Epidermal melanocyte (primary cell): Measurements from ENCODE around the gene HOXC11.

Experiments used
- DNase-seq: peaks from one replicate; pipeline ENCODE4 v3.0.0; 2011; ENCODE audit warnings: low spot score; ENCODE audit not compliant: insufficient read length

The HOXC11 gene

DNA sequence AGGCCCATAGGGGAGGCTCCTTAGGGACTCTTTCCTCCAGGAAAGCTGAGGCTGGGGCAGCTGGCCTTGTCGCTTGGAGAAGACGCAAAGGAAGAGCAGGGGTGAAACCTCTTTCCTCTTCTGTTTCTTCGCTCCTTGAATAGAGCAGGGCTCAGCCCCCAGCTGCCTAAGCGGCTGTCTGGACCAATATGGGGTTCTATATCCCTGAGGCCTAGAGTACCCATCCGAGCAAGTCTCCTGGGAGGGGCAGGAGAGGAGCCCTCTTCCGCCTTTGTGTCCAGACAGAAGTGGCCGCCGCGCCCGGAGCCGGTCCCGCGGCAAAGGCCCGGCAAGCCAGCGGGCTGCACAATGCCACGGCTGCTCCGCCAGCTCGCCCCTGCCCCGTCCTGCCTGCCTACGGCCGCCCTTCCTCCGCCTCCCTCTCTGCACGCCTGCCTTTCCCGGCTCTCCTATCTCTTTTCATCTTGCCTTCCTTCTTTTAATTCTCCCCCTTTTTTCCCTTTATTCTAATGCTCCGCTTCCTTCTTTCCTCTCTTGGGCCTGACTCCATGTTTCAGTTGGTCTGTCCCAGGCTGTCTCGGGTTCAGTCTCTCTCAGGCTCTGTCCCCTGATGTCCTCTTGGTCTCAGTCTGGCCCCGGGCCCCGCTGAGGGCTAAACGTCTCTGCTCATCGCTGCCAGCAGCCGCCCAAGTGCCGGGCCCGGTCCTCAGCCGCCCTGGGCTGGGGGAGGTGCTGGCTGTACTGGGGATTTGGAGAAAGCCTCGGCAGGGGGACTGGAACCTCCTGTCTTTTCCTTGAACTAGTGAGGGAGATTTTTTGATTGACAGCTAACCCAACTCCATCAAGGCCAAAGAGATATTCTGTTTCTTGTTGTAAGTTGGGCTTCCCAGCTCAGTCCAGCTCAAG is 24.5 kb downstream of the HOXC11 start:
- DNase-seq, result no peak

DNA sequence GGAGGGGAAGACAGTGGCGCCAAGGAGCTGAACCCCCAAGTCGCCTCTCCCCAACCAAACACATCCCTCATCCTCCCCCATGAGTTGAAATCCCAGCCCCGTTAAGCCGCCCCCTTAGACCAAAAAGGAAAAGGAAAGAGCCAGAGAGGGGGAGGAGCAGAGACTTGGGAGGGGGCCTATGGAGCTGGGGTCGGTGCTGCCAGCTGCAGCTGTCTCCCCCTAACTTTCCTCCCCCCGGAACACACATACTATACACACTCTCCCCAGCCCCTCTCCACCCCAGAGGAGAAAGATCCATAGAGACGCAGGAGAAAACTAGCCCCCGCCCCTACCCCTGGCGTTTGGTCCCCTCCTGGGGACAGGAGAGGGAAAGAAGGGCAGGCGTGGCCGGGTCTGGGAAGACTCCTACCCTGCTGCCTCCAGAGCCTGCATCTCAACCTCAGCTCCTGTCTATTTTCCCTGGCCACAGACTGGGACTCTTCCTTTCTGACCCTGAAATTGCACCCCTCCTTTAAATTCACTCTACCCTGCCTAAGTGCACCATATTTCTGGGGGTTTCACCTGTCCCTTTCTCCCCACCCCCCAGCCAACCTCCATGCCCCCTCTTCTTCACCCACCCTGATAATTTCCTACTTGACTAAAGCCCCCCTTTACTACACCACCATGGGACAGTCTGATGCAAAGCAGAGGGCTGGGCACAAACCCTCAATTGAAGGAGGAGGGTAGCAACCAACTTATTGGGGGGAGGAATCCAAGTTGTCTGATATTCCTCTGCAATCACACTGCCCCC is 25.4 kb downstream of the HOXC11 start:
- DNase-seq, result no peak

- no peak for DNase-seq
These were observed 25.9 kb downstream of the HOXC11 start for GRCh38 chr12:53998900-53999236.

GRCh38 chr12:53999559-54000115 is 26.7 kb downstream of the HOXC11 start:
- peak; percentile 87 for DNase-seq

GRCh38 chr12:54000116-54001114 is 27.5 kb downstream of the HOXC11 start, which contains the start of gene HOXC9:
Gene HOXC9, plus strand, starts transcription at chr12:54000161. Its CDS starts 28 bp downstream, at chr12:54000189.
- no peak for DNase-seq

DNA sequence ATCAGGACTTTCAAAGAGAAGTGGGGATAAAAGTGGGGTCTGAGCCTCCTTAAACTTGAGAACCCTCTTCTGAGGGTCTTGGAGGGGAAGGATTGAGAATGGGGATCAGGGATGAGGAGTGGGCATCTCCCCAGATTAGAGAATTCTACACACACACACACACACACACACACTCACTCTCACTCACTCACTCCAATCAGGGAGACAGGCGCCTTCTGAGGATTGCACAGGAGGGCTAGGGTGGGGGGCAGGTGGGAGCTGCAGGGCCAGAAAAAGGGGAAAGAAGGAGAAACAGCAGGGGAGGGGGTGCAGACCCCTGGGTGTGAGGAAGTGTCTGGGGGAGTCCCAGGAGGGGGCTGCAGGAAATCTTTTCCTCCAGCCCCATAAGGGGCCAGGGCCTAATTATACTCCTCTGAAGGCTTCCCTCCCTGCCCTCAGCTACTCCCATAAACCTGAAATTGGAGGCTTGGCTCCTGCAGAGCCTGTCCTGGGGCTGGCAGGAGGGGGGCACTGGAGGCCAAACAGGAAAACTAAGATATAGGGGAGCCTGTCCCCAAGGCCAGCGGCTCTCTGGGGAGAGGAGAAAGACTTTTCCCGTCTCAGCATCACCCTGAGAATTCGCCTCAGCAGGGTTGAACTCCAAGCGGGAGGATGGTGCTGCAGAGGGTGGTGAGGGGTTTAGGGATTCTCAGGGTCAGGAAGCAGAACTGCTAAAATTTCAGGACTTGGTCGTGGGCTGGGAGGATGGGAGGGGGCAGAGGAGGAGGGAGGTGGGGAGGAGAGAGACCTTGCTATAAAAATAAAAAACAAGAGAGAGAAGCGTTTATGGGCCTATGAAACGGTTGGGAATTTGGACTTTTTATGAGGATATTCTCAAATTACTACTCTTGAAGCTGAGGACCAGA is 28.6 kb downstream of the HOXC11 start:
- DNase-seq, result no peak

DNA sequence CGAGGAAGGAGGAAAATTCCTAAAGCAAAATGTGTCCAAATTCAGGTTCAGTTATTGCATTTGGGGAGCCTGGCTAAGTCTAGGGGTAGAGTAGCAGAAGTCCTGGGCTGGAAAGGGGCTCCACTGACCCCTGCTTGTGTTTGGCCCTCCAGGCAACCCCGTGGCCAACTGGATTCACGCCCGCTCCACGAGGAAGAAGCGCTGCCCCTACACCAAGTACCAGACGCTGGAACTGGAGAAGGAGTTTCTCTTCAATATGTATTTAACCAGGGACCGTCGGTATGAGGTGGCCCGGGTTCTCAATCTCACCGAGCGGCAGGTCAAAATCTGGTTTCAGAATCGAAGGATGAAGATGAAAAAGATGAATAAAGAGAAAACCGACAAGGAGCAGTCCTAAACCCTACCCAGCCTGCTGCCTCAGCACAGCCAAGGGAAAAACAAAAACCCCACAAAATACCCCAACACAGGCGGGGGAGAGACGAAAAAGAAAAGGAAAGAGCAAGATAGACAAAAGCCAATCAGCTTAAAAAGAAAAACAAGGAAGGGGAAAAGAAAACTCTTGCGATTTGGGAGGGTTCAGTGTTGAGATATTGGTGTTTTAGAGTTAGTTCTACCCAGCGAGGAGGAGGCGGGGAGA is 29.5 kb downstream of the HOXC11 start:
- no peak for DNase-seq

GRCh38 chr12:54002915-54003389 is 30.0 kb downstream of the HOXC11 start:
- no peak for DNase-seq

- DNase-seq, result no peak
These were observed 30.7 kb downstream of the HOXC11 start for GRCh38 chr12:54003625-54004024.

DNA sequence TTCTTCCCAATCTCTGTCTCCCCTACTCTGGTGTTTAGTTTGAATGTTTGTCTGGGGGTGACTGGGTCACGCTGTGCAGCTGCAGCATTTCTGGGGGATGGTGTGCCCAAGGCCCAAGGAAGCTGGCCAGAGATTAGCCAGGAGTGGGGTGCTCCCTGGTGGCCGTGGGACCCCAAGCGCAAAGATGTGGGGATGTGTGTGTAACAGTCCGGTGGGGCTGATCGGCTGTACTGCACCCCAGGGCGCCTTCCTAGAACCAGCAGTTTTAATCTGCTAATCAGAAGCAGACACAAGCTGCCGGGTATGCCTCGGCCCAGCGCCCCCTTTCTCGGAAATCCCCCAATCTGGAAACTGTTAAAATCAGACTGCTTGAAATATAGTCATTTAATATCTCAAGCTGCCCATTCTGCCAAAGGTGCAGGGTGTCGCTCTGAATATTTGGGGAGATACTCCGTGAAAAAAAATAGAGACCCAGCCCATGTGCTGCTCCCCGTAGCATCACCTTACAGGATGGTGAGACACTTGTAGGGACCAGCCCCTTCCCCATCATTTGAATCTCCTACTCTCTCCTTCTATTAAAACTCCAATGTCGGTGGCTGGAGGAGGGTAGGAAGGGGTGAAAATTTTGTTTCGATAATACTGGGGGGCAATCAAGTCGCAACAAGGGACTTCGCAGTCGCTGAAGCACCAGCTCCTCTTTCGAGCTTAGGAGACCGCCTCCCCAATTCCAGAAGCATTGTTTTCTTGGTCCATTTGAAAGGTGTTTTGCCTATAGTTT is 31.3 kb downstream of the HOXC11 start:
- no peak for DNase-seq

- no peak for DNase-seq
These were observed 32.1 kb downstream of the HOXC11 start for GRCh38 chr12:54004841-54005530.

- DNase-seq, result no peak
These were observed 32.6 kb downstream of the HOXC11 start for GRCh38 chr12:54005531-54005852.

DNA sequence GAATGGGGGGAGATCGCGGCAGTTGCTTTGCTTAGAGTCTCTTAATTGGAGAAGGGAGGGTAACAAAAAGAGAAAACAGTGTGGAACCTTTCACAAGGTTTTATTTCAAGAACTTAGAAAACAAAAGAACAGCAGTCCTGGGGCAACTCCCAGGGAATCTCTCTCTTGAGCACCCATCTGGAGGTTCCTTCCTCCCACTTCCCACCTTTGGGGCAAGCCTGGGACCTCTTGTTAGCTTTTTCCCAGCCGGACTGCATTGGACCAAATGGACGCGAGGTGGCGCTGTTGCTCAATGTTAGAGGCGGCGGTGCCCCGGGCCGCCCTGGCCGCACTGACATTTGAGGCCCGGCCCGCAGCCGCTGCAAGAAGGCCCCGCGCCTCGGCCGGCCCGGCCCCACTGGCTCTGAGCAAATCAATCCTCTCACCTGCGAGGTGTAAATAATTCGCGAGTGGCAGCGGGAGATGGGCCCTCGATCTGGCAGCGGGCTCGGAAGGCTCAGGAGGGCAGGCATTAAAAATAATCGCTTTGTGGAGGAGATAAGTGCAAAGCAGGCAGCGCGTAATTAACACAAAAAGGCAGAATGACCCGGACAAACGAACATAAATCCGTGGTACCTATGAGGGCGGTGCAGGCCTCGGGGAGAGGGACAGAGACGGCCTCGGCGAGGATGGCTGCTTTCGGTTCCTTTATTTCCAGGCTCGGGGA is 33.1 kb downstream of the HOXC11 start:
- DNase-seq, result peak; percentile 91

- DNase-seq, result no peak
These were observed 33.8 kb downstream of the HOXC11 start for GRCh38 chr12:54006559-54007220.

DNA sequence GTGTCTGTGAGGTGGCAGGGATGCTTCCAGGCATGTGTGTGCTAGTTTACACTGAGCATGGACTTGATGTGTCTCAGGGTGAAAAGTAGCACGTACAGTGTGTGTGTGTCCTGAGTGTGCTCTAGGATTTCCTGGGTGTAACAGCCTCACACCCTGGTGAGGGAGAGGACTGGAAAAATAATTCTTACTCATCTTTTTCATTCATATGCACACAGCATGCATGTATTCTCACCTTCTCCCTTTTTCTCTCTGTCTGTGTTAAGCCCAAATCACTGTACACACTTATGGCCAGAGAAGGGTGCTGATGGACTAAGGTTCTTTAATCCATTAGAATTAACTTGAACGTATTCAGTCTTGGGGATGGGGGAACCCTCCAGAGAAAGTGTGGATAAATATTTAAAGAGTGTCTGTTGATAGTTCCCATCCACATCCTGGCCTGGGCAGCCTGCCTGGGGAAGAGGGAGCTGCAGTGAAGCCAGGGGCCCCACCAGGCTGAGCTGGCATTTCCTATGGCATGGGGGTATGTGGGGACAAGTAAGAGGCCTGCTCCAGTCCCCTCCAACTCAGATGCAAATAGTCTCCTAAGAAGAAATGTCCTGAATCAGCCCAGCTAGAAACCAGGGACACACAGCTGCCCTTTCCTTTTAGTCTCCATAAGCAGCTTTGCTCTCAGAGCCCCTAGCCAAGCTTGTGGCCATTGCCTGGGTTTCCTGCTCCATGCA is 34.8 kb downstream of the HOXC11 start:
- no peak for DNase-seq

- DNase-seq, result no peak
These were observed 35.3 kb downstream of the HOXC11 start for GRCh38 chr12:54008260-54008552.
